ENCODE data around the gene MICU2.

The MICU2 gene

GRCh38 chr13:21483748-21484147, 120.2 kb downstream of the MICU2 start:
- DNase-seq (ENCODE audit: low read depth in 2 of 2): no peak

GRCh38 chr13:21481359-21481758, 122.6 kb downstream of the MICU2 start:
- DNase-seq (ENCODE audit: low read depth in 2 of 2): no peak

DNA sequence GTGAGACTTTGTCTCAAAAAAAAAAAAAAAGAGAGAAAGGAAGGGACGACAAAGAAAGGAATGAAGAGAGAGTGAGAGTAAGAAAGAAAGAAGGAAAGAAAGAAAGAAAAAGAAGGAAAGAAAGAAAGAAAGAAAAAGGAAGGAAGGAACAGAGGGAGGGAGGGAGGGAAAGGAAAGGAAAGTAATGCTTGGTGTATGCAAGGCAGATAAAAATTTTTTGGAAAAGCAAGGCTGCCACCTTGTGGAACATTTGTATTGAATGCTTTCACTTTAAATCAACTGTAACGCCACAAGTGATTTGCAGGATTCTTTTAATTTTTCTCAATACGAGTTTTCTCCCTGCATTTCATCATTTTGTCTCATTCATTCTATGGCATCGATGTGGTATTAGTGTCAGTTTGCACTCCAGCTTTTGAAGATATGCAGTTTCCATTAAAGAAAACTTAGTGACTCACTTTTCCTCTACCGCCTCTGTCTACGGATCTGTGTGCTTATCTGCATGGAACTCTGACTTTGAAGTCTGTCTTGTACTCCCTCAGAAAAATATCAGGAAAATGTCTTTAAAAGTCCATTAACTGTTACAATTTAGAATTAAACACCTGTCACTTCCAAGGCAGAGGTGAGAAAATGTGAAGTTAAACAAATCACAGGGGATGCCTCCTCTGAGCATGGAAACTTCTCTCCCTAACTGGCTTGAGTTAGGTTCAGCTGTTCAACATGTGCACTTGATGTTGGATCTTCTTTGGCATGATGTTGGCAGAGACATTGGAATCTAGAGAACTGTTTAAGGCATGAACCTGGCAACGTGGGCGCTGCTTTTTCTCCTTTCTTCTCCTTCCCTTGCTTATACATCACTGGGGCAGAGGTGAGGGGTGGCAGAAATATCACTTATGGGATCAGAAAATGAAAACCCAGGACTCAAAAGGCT, 124.8 kb downstream of the MICU2 start:
- DNase-seq (ENCODE audit: low read depth in 2 of 2): no peak

DNA sequence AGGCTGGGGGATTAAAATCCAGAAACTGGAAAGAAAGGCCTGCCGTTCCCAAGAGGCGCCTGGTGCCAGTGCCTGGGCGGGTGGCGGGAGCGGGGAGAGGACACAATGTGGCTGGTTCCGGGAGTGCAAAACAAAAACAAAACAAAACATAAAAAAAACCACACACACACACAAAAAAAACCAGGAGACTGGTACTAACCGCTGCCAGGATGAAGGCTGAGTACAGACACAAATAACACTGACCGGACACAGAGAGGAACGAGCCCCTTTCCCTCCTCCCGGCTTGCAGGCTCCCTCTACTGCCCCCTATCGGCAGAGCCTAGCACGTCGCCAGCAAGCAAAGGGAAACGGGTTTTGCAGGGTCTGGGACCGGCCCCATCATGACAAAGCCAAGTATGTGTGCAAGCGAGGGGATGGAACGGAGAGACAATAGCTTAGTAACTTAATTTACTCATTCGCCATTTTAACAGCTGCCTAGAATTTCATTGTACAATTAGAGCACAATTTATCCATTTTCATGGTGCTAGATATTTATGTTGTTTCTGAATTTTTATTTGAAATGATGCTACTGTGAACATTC, 127.0 kb downstream of the MICU2 start:
- DNase-seq (ENCODE audit: low read depth in 2 of 2): peak; percentile 41 to 54

- no peak for DNase-seq (ENCODE audit: low read depth in 2 of 2)
These were observed 128.9 kb downstream of the MICU2 start for GRCh38 chr13:21475115-21475514.

DNA sequence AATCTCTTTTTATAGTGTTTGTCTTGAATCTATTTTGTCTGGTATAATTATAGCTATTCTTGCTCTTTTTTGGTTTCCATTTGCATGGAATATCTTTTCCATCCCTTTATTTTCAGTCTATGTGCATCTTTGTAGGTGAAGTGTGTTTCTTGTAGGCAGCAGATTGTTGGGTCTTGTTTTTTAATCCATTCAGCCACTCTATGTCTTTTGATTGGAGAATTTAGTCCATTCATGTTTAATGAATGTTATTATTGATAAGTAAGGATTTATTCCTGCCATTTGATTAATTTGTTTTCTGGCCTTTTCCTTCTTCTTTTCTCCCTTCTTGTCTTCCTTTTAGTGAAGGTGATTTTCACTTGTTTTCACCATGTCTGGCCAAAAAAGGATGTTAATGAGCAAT, 133.2 kb downstream of the MICU2 start:
- no peak for DNase-seq (ENCODE audit: low read depth in 2 of 2)

- no peak for DNase-seq (ENCODE audit: low read depth in 2 of 2)
These were observed 137.4 kb downstream of the MICU2 start for GRCh38 chr13:21466527-21466926.

DNA sequence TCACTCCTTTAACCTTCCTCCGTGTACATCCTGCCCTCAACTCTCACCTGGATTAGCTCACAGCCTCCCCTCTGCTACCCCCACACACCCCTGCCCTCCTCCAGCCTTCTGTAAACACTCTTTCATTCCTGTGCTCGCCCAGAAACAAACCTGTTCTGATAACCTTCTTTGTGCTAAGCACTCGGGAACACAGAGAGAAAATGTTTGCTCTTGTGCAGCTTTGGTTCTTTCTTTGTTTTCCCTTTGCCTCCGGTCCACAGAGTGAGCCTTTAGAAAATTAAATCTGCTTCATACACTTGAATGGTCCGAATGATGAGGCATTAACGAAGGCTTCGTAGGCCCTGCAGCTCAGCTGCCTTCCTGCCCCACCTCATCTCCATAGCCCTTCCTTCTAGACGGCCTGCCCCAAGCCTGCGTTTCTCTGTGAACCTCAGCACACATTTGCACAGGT, 138.2 kb downstream of the MICU2 start:
- DNase-seq (ENCODE audit: low read depth in 2 of 2): no peak

GRCh38 chr13:21463424-21463823, 140.5 kb downstream of the MICU2 start:
- DNase-seq (ENCODE audit: low read depth in 2 of 2): no peak

- no peak for DNase-seq (ENCODE audit: low read depth in 2 of 2)
These were observed 142.8 kb downstream of the MICU2 start for GRCh38 chr13:21461131-21461530.

- DNase-seq (ENCODE audit: low read depth in 2 of 2): peak; percentile 79 to 96
These were observed 144.9 kb downstream of the MICU2 start, which contains the start of gene ZDHHC20 for GRCh38 chr13:21458813-21459701. Gene ZDHHC20, minus strand, starts transcription at chr13:21459303. Its CDS starts 132 bp downstream, at chr13:21459171.

- DNase-seq (ENCODE audit: low read depth in 2 of 2): no peak
These were observed 145.5 kb downstream of the MICU2 start for GRCh38 chr13:21458451-21458812.

- DNase-seq (ENCODE audit: low read depth in 2 of 2): no peak
These were observed 150.4 kb downstream of the MICU2 start for GRCh38 chr13:21453387-21454081.

DNA sequence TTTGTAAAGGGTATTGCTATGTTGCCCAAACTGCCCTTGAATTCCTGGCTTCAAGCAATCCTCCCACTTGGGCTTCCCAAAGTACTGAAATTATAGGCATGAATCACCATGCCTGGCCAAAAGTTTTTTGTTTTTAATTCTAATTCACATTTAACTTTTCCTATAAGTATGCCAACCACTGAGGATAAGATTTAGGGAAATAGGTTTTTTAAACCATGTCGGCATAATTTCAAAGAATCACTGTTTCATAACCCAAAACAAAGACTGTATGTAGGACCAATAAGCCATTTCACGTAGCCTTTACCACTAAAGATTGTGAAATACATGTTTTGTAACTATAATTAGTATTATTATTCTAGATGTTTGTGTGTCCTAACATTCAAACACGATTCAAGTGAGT, 153.0 kb downstream of the MICU2 start:
- no peak for DNase-seq (ENCODE audit: low read depth in 2 of 2)

DNA sequence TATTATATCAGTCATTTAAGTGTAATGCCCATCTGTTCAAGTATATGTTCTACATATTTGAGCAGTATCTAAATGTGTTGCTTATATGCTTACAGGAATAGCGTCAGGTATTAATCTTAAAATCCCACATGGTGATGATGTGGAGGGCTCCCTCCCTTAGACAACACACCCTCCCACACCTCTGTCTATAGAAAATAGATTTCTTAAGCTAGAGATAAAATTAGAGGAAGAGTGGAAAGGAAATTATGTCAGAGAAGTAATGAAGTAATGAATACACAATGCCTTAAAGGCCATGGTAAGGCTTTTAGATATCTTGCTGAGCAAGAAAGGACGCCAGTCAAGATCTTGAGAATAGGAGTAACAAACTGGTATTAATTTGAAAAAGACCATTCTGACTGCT, 157.3 kb downstream of the MICU2 start:
- no peak for DNase-seq (ENCODE audit: low read depth in 2 of 2)

- DNase-seq (ENCODE audit: low read depth in 2 of 2): no peak
These were observed 158.2 kb downstream of the MICU2 start for GRCh38 chr13:21445759-21446158.

GRCh38 chr13:21443171-21443570, 160.8 kb downstream of the MICU2 start:
- DNase-seq (ENCODE audit: low read depth in 2 of 2): no peak
